ENCODE data around the gene DNAJB13.
A peak's percentile ranks its signal among the peaks of the same experiment; 100 is the strongest.

Gene DNAJB13

GRCh38 chr11:73950869-73951710 is at the start of gene DNAJB13:
TSS of gene DNAJB13 (plus strand) at chr11:73951026. CDS start at chr11:73951070, 44 bp downstream.
- H3K4me3 ChIP-seq (ENCODE audit: low read depth, low read length), result no peak within 1 kb of the TSS
- no peak for TF ChIP-seq CTCF (IDR thresholded peaks at IDR 0.05; ENCODE audit: insufficient read depth, low read depth, low read length, missing control alignments)
- DNase-seq (ENCODE audit: low read depth), result peak; percentile 72

GRCh38 chr11:73902303-73902702 is 48.5 kb upstream of the DNAJB13 start:
- no peak for TF ChIP-seq CTCF (IDR thresholded peaks at IDR 0.05; ENCODE audit: insufficient read depth, low read depth, low read length, missing control alignments)
- DNase-seq (ENCODE audit: low read depth), result no peak
- H3K4me3 ChIP-seq (ENCODE audit: low read depth, low read length), result no peak overlapping the region

- peak; percentile 1 for DNase-seq (ENCODE audit: low read depth)
- no peak overlapping the region for H3K4me3 ChIP-seq (ENCODE audit: low read depth, low read length)
- TF ChIP-seq CTCF (IDR thresholded peaks at IDR 0.05; ENCODE audit: insufficient read depth, low read depth, low read length, missing control alignments), result no peak
These were observed 43.6 kb upstream of the DNAJB13 start for GRCh38 chr11:73907191-73907590.

GRCh38 chr11:73912026-73912425 is 38.8 kb upstream of the DNAJB13 start:
- DNase-seq (ENCODE audit: low read depth), result no peak
- no peak for TF ChIP-seq CTCF (IDR thresholded peaks at IDR 0.05; ENCODE audit: insufficient read depth, low read depth, low read length, missing control alignments)
- H3K4me3 ChIP-seq (ENCODE audit: low read depth, low read length), result no peak overlapping the region

GRCh38 chr11:73913472-73913871 is 37.4 kb upstream of the DNAJB13 start:
- no peak for DNase-seq (ENCODE audit: low read depth)
- no peak overlapping the region for H3K4me3 ChIP-seq (ENCODE audit: low read depth, low read length)
- no peak for TF ChIP-seq CTCF (IDR thresholded peaks at IDR 0.05; ENCODE audit: insufficient read depth, low read depth, low read length, missing control alignments)

GRCh38 chr11:73914284-73914683 is 36.5 kb upstream of the DNAJB13 start:
- no peak for TF ChIP-seq CTCF (IDR thresholded peaks at IDR 0.05; ENCODE audit: insufficient read depth, low read depth, low read length, missing control alignments)
- no peak for DNase-seq (ENCODE audit: low read depth)
- no peak overlapping the region for H3K4me3 ChIP-seq (ENCODE audit: low read depth, low read length)

- no peak overlapping the region for H3K4me3 ChIP-seq (ENCODE audit: low read depth, low read length)
- no peak for DNase-seq (ENCODE audit: low read depth)
- no peak for TF ChIP-seq CTCF (IDR thresholded peaks at IDR 0.05; ENCODE audit: insufficient read depth, low read depth, low read length, missing control alignments)
These were observed 34.4 kb upstream of the DNAJB13 start for GRCh38 chr11:73916435-73916834.
